D721Med (cell line): Measurements from ENCODE around the gene CHI3L2.
"Not testable (repeated sequence)": the region's sequence is repeated elsewhere in the genome, so short reads cannot be mapped to it uniquely, and the experiment has no call there.

Experiments used
- DNase-seq: peaks from one replicate; pipeline ENCODE4 v3.0.0; 2011; ENCODE audit warnings: low spot score; ENCODE audit not compliant: insufficient read length
- FAIRE-seq: peaks from 2 replicates; lab custom pipeline; 2011; peaks lifted over from hg19 to GRCh38; lab: Jason Lieb, UNC
- TF ChIP-seq, protein P1 (sequence below): IDR thresholded peaks from 2 replicates; pipeline ENCODE4 v1.5.1; 2012; ENCODE audit warnings: mild to moderate bottlenecking, control low read depth; ENCODE audit not compliant: insufficient read depth; ENCODE audit errors: missing control alignments

CHI3L2 gene

DNA sequence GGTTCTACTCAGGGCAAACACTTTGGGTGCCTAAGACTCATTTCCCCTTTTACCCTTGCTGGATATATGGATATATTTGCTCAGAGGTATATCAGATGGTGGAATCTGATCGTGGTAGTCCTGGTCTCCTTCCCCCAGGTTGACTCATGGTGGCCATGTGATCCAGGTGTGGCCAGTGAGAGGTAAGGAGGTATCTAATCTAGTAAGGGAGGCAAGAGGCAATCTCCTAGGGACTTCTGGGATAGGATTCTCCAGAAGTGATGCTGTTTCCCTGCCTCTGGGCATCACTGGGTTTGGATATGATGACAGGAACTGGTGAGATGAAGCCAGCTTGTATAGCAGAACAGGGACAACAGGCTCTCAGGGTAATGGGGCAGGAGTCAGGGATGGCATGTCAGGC is 18.6 kb upstream of the CHI3L2 start:
- TF ChIP-seq, protein P1, sequence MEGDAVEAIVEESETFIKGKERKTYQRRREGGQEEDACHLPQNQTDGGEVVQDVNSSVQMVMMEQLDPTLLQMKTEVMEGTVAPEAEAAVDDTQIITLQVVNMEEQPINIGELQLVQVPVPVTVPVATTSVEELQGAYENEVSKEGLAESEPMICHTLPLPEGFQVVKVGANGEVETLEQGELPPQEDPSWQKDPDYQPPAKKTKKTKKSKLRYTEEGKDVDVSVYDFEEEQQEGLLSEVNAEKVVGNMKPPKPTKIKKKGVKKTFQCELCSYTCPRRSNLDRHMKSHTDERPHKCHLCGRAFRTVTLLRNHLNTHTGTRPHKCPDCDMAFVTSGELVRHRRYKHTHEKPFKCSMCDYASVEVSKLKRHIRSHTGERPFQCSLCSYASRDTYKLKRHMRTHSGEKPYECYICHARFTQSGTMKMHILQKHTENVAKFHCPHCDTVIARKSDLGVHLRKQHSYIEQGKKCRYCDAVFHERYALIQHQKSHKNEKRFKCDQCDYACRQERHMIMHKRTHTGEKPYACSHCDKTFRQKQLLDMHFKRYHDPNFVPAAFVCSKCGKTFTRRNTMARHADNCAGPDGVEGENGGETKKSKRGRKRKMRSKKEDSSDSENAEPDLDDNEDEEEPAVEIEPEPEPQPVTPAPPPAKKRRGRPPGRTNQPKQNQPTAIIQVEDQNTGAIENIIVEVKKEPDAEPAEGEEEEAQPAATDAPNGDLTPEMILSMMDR = no peak
- FAIRE-seq (no peak), DNase-seq (no peak)

DNA sequence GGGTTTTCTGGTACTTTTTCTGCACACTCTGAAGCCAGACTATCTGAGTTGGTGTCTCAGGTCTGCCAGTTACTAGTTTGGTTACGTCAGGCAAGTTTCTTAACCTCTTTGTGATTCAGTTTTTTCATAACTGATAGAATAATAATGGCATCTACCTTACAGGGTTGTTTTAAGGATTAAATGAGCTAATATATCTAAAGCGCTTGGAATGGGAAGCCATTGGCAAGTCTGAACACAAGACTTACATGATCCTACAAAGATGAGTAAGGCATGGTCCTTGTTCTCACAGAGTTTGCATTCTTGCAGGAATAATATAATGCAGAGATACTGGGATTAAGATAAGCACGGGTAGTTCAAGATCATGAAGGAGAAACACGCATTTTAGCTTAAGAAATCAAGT is 17.9 kb upstream of the CHI3L2 start:
- DNase-seq = no peak
- TF ChIP-seq, protein P1 = no peak
- no peak for FAIRE-seq

DNA sequence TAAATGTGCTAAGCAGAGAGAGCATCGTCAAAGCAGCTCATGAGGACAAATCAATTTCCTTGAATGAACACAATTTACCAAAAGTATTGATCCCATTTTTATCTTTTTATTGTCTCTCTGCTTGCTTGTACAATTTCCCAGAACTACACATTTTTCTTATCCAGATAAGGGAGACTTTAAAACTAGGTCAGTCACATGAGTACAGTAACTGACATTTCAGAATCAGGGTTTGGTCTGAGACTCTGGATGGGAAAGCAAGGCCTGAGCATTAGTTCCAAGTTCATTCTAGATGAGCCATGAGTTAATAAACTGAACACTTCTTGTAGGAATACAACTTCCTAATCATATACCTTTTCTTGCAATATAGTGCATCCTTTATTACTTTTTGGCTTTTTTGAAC is 15.6 kb upstream of the CHI3L2 start:
- FAIRE-seq = no peak
- DNase-seq = no peak
- TF ChIP-seq, protein P1 = no peak

DNA sequence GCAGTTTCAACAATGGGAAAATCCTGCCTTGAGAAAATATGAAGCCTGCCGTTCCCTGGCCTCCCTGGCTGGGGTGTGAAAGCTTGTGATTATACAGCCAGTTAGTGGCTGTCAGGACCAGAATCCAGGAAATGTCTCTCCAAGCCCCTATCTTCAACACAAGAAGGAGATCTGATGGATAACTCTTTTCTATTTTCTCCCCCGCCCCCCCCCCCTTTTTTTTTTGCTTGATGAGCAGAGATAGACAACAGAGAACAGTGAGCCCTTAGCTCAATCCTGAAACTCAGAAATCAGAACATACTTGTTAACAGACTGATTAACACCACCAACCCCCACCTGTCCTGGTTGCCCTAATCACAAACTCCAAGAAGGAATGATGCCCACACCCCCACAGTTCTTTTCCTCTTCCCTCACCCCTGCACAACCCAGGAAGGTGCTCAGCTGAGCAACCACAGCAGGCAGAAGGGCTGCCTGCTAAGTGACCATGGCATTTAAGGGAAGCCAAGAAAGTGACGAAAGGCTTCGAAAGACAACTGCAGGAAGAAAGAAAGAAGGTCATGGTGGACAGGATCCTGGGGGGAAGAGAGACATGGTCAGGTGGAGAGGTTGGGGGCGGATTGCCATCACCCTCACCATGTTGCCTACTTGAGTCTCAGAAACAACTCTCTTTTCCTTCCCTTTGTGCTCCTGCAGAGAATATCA is 14.7 kb upstream of the CHI3L2 start:
- TF ChIP-seq, protein P1 = no peak
- DNase-seq = no peak
- no peak for FAIRE-seq

DNA sequence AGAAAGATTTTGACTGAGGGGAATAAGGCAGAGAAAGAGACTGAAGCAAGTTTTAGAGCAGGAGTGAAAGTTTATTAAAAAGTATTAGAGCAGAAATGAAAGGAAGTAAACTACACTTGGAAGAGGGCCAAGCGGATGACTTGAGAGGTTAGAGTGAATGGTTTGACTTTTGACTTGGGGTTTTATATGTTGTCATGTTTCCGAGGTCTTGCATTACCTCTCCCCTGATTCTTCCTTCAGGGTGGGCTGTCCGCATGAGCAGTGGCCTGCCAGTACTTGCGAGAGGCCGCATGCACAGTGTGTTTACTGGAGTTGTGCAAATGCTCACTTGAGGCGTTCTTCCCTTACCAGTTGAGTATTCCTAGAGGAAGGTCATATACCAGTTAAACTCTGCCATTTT is 14.1 kb upstream of the CHI3L2 start:
- DNase-seq (no peak), FAIRE-seq (no peak)
- TF ChIP-seq, protein P1 = no peak

DNA sequence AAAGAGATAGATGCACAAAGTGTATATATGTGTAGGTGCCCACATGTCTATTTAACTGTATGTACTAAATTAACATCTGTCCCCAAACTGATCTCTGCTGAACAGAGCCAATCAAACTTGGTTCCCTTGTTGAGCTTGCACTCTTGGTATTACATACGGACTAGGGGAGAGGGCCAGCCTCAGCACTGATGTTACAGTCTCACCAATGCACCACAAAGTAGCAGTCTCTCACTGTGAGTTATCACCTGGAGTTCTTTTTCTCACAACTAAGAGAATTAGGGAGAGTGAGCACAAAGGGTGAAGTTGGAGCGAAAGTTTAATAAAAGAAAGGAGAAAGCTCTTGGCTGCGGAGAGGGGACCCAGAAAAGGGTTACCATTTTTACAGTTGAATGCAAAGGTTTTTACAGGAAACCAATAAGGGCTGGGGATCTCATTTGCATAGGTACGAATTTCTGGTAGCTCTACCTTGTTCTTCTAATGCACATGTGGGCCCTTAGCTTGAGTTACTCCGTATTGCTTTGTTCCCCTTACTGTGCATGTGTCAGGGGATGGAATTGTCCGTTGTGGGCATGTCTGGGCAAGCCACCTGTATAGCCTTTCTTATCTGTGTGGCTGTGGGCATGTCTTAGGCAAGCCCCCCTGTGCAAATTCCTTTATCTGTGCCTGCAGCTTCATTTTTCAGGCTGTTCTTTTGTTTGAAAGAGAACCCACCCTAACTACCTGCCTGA is 13.3 kb upstream of the CHI3L2 start:
- FAIRE-seq (no peak), DNase-seq (no peak)
- TF ChIP-seq, protein P1 = no peak

DNA sequence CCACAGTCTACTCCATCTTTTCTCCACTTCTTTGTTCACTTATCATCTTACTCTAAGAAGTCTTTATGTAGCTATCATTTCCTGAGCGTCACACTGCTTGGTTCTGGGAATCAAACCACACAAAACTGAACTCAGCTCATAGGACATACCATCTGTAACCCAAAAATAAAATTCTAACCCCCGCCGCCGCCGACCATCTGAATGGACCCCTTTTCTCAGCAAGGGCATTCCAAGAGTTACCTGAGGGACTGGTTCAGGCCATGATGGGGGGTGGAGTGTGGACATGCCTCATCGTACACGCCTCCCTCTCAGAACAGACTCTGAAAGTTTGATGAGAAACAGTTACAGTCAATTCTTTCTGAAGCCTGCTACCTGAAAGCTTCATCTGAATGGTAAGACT is 12.6 kb upstream of the CHI3L2 start:
- TF ChIP-seq, protein P1 = no peak
- FAIRE-seq = no peak

DNA sequence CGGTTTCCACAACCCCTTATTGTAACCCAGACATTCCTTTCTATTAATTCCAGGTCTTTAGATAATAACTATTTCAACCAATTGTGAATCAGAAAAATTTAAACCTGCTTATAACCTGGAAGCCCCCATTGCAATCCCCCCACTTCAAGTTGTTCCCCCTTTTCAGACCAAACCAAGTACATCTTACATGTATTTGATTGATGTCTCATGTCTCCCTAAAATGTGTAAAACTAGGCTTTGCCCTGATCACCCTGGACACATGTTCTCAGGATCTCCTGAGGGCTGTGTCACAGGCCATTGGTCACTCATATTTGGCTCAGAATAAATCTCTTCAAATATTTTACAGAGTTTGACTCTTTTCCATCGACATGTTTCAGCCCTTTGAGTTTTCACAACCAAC is 12.2 kb upstream of the CHI3L2 start:
- DNase-seq, FAIRE-seq: not testable (repeated sequence)

More for the DNA sequence above, 12.6 kb upstream of the CHI3L2 start:
- no peak for DNase-seq
